HepG2 (cell line): ENCODE measurements around the gene LSM14B. TPM values are rescaled to one million over a fixed set of nuclear protein-coding genes. Genes with fewer than 3 reads are reported as not detected.
A peak's percentile ranks its signal among the peaks of the same experiment; 100 is the strongest.

Experiments used
- ATAD3A ChIP-seq: sonication (generic); formaldehyde crosslinking; IDR thresholded peaks from 2 replicates; pipeline ENCODE4 v1.4.0; 2020; ENCODE audit warnings: missing genetic modification reagents
- CBX5 ChIP-seq: sonication (generic); formaldehyde crosslinking; IDR thresholded peaks from 2 replicates; pipeline ENCODE4 v1.4.0; 2020; ENCODE audit warnings: missing genetic modification reagents, borderline replicate concordance
- CCAR2 ChIP-seq: fragments of 200-400 bp; formaldehyde crosslinking; optimal IDR thresholded peaks from 2 replicates; pipeline ENCODE3; 2018; ENCODE audit warnings: low read depth, mild to moderate bottlenecking, low read length, moderate library complexity
- CHD2 ChIP-seq: IDR thresholded peaks from 2 replicates; pipeline ENCODE4 v1.6.1; 2011; ENCODE audit warnings: low read depth, low read length, improper control_type of control experiment
- IRF1 ChIP-seq: sonication (generic); formaldehyde crosslinking; IDR thresholded peaks from 2 replicates; pipeline ENCODE4 v1.4.0; 2020; ENCODE audit warnings: low read depth, mild to moderate bottlenecking, missing genetic modification reagents
- KDM1A ChIP-seq: IDR thresholded peaks from 2 replicates; pipeline ENCODE4 v1.6.1; 2016; ENCODE audit warnings: missing compliant biosample characterization
- KLF11 ChIP-seq: IDR thresholded peaks from 2 replicates; pipeline ENCODE4 v1.6.1; 2016; ENCODE audit warnings: missing compliant biosample characterization
- NR1H2 ChIP-seq: sonication (generic); formaldehyde crosslinking; IDR thresholded peaks from 2 replicates; pipeline ENCODE4 v1.8.1; 2022; ENCODE audit warnings: low read depth, missing genetic modification reagents, borderline replicate concordance
- SAFB2 ChIP-seq: sonication (generic); formaldehyde crosslinking; IDR thresholded peaks from 2 replicates; pipeline ENCODE4 v1.5.1; 2020; ENCODE audit warnings: missing genetic modification reagents, low read depth, mild to moderate bottlenecking, borderline replicate concordance
- SMAD9 ChIP-seq: sonication (generic); formaldehyde crosslinking; IDR thresholded peaks from 2 replicates; pipeline ENCODE4 v1.5.1; 2020; ENCODE audit warnings: mild to moderate bottlenecking, missing genetic modification reagents
- TARDBP ChIP-seq: sonication (generic); formaldehyde crosslinking; IDR thresholded peaks from 2 replicates; pipeline ENCODE4 v1.8.0; 2022; ENCODE audit warnings: mild to moderate bottlenecking, missing genetic modification reagents
- TCF7L2 ChIP-seq: IDR thresholded peaks from 2 replicates; pipeline ENCODE4 v1.6.1; 2011; ENCODE audit warnings: mild to moderate bottlenecking, low read depth, low read length, moderate library complexity
- ZFP37 ChIP-seq: sonication (generic); formaldehyde crosslinking; IDR thresholded peaks from 2 replicates; pipeline ENCODE4 v1.4.0; 2020; ENCODE audit warnings: missing genetic modification reagents, borderline replicate concordance
- ZNF609 ChIP-seq: sonication (generic); formaldehyde crosslinking; IDR thresholded peaks from 2 replicates; pipeline ENCODE4 v1.4.0; 2020; ENCODE audit warnings: mild to moderate bottlenecking, missing genetic modification reagents, borderline replicate concordance
- polyA plus RNA-seq, 8 experiments: library from polyadenylated mRNA; depleted of rRNA in 3 of 8; stranded (reverse) in 7 of 8; unstranded in 1 of 8; fragments of >200 nt; fragmentation: Illumina TruSeq in 4 of 8; extraction: Trizol in 4 of 8; gene quantifications; 2 replicates each; pipeline versions ENCODE4 v1.2.1 to v1.2.3, GENCODE V29; 2011 to 2016; ENCODE audit warnings: low read depth in 4 of 8, missing spikeins in 1 of 8, mixed read lengths in 1 of 8; ENCODE audit not compliant: insufficient read depth in 1 of 8
- total RNA-seq, 5 experiments: library from RNA; depleted of rRNA; stranded (reverse); fragments of >200 nt; fragmentation: Illumina TruSeq; extraction: Trizol; gene quantifications; 2 replicates each; pipeline ENCODE4 v1.2.3, GENCODE V29; 2016; ENCODE audit warnings: low read depth in 1 of 5
- TF ChIP-seq, protein P1 (sequence below): sonication (generic); formaldehyde crosslinking; IDR thresholded peaks from 2 replicates; pipeline ENCODE4 v1.4.0; 2020; ENCODE audit warnings: mild to moderate bottlenecking, missing genetic modification reagents
- TF ChIP-seq, protein P2 (sequence below): sonication (generic); formaldehyde crosslinking; IDR thresholded peaks from 2 replicates; pipeline ENCODE4 v1.5.1; 2020; ENCODE audit warnings: mild to moderate bottlenecking, missing genetic modification reagents, moderate library complexity

Gene LSM14B
- total and polyA plus RNA-seq, 2 of the 13 experiments (the other 11 are each of a cell fraction or from before 2014, with no cell fraction given): 43.3 to 79.2 TPM

DNA sequence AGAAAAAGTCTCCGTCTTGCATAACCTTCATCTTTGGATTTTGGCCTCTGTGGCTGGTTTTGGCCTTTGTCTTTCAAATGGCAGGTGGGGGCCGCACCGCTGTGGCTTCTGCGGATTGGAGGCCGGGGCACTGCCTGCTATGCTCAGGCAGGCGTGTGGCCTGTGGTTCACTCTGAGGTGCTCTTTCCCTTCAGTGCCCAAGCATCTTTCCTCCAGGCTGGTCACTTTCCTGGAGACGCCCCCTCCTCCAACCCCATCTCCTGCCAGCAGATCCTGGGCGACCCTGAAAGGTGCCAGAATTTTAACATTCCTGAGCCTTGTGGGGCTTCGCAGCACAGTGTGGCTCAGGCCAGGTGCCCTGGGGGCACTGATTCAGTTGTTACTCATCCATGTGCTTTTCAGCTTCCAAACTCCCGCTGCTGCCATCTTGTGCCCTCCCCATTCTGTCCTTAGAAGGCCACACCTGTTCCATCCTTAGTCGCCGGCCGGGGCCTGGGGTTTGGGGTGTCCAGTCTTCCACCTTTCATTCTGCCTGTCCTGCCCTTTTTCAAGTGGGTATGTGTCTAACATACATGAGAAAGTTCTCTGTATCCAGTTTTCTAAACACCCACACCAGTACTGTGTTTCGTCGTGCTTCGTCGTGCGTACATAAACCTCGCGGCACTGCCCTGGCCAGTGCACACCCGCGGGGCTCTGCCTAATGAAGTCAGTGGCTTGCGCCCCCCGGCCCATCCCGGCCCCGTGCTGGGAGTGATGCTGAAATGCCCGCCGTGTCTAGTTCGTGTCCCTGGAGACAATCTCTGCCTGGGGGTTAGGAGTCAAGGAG, 33.4 kb downstream of the LSM14B start (continued):
- TF ChIP-seq ATAD3A (CRISPR knock-in tag) (no peak), KDM1A (0 out of 2 replicates have a peak, but pooled peaks have one; percentile 54), CHD2 (no peak), TARDBP (no peak; the same call in 1 of the 2 replicates), IRF1 (no peak), CBX5 (CRISPR knock-in tag) (no peak), CCAR2 (no peak), ZFP37 (CRISPR knock-in tag) (no peak), ZNF609 (CRISPR knock-in tag) (no peak), NR1H2 (CRISPR knock-in tag) (no peak; the same call in 1 of the 2 replicates), SMAD9 (CRISPR knock-in tag) (no peak), KLF11 (CRISPR knock-in tag) (no peak), SAFB2 (CRISPR knock-in tag) (no peak), TCF7L2 (no peak)
- TF ChIP-seq, protein P1, sequence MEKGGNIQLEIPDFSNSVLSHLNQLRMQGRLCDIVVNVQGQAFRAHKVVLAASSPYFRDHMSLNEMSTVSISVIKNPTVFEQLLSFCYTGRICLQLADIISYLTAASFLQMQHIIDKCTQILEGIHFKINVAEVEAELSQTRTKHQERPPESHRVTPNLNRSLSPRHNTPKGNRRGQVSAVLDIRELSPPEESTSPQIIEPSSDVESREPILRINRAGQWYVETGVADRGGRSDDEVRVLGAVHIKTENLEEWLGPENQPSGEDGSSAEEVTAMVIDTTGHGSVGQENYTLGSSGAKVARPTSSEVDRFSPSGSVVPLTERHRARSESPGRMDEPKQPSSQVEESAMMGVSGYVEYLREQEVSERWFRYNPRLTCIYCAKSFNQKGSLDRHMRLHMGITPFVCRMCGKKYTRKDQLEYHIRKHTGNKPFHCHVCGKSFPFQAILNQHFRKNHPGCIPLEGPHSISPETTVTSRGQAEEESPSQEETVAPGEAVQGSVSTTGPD (CRISPR knock-in tag): 0 out of 2 replicates have a peak, but pooled peaks have one; percentile 69
- TF ChIP-seq, protein P2, sequence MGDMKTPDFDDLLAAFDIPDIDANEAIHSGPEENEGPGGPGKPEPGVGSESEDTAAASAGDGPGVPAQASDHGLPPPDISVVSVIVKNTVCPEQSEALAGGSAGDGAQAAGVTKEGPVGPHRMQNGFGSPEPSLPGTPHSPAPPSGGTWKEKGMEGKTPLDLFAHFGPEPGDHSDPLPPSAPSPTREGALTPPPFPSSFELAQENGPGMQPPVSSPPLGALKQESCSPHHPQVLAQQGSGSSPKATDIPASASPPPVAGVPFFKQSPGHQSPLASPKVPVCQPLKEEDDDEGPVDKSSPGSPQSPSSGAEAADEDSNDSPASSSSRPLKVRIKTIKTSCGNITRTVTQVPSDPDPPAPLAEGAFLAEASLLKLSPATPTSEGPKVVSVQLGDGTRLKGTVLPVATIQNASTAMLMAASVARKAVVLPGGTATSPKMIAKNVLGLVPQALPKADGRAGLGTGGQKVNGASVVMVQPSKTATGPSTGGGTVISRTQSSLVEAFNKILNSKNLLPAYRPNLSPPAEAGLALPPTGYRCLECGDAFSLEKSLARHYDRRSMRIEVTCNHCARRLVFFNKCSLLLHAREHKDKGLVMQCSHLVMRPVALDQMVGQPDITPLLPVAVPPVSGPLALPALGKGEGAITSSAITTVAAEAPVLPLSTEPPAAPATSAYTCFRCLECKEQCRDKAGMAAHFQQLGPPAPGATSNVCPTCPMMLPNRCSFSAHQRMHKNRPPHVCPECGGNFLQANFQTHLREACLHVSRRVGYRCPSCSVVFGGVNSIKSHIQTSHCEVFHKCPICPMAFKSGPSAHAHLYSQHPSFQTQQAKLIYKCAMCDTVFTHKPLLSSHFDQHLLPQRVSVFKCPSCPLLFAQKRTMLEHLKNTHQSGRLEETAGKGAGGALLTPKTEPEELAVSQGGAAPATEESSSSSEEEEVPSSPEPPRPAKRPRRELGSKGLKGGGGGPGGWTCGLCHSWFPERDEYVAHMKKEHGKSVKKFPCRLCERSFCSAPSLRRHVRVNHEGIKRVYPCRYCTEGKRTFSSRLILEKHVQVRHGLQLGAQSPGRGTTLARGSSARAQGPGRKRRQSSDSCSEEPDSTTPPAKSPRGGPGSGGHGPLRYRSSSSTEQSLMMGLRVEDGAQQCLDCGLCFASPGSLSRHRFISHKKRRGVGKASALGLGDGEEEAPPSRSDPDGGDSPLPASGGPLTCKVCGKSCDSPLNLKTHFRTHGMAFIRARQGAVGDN (CRISPR knock-in tag): peak; percentile 88
